ENCODE data around the gene GPR39.

GPR39 gene

DNA sequence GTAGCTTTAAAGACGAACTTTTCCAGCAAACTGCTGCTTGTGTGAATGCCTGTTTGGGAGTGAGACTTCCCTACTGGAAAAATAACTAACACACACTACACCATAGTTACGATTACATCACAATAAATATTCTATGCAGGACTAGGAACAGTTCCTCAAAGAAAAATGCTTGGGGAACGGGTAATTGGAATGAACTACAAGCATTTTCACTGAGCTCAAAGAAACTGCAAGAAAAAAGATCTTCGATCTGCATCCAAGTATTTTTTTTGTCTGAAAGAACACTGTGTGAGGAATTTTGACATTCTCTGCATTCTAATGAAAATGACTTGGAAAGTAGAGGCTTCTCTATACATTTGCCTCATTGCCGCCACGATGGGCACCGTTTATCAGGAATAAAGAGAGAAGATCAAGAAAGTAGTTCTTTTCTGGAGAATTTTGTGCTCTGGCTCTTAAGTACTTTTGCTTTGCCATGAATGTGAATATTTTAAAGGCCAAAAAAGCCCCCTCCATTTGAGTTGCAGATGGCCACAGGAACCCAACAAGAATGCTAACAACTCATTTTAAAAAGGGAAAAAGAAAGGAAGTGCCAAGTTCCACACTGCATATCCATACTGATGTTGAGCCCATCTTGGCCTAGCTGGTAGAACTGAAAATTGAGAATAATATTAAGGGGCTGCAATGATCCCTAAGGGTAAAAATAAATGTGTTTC, 239.8 kb downstream of the GPR39 start:
- ATAC-seq (ENCODE audit: low read depth), result no peak
- Histone ChIP-seq H3K27me3 (ENCODE audit: insufficient read depth, poor library complexity, severe bottlenecking) (no peaks in the 10 kb centered on the region), H3K36me3 (ENCODE audit: low read depth) (no peaks in the 10 kb centered on the region), H3K27ac (ENCODE audit: poor library complexity, severe bottlenecking) (no peak overlapping the region), H3K4me1 (ENCODE audit: insufficient read depth, poor library complexity, severe bottlenecking) (no peaks in the 10 kb centered on the region), H3K9me3 (ENCODE audit: severe bottlenecking) (no peaks in the 10 kb centered on the region), H3K4me3 (ENCODE audit: severe bottlenecking) (no peak overlapping the region)
- DNase-seq (ENCODE audit: low spot score), result no peak
- TF ChIP-seq, protein P1, sequence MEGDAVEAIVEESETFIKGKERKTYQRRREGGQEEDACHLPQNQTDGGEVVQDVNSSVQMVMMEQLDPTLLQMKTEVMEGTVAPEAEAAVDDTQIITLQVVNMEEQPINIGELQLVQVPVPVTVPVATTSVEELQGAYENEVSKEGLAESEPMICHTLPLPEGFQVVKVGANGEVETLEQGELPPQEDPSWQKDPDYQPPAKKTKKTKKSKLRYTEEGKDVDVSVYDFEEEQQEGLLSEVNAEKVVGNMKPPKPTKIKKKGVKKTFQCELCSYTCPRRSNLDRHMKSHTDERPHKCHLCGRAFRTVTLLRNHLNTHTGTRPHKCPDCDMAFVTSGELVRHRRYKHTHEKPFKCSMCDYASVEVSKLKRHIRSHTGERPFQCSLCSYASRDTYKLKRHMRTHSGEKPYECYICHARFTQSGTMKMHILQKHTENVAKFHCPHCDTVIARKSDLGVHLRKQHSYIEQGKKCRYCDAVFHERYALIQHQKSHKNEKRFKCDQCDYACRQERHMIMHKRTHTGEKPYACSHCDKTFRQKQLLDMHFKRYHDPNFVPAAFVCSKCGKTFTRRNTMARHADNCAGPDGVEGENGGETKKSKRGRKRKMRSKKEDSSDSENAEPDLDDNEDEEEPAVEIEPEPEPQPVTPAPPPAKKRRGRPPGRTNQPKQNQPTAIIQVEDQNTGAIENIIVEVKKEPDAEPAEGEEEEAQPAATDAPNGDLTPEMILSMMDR (IDR thresholded peaks at IDR 0.05; ENCODE audit: poor library complexity, severe bottlenecking), result no peak

DNA sequence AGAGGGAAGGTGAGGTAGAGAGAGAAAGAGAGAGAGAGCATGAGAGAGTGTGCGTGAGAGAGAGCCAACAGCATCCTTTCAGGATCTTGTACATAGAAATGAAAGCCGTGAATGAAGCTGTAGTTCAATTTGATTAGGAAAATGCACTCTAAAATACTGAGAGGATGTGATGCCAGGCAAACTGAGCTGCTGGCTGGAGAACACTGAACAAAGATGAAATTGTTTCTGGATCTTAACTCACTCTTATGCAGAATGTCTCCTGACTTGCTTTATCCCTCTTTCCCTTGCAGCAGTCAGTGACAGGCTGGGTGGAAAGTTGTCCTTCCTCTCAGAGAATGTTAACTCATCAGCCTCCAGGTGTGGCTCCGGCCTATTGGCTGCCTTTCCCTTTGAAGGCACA, 242.7 kb downstream of the GPR39 start:
- Histone ChIP-seq H3K36me3 (ENCODE audit: low read depth) (no peaks in the 10 kb centered on the region), H3K4me1 (ENCODE audit: insufficient read depth, poor library complexity, severe bottlenecking) (no peaks in the 10 kb centered on the region), H3K27me3 (ENCODE audit: insufficient read depth, poor library complexity, severe bottlenecking) (no peaks in the 10 kb centered on the region), H3K4me3 (ENCODE audit: severe bottlenecking) (no peak overlapping the region), H3K27ac (ENCODE audit: poor library complexity, severe bottlenecking) (no peak overlapping the region), H3K9me3 (ENCODE audit: severe bottlenecking) (no peaks in the 10 kb centered on the region)
- no peak for ATAC-seq (ENCODE audit: low read depth)
- DNase-seq (ENCODE audit: low spot score), result no peak
- TF ChIP-seq, protein P1 (IDR thresholded peaks at IDR 0.05; ENCODE audit: poor library complexity, severe bottlenecking), result no peak

DNA sequence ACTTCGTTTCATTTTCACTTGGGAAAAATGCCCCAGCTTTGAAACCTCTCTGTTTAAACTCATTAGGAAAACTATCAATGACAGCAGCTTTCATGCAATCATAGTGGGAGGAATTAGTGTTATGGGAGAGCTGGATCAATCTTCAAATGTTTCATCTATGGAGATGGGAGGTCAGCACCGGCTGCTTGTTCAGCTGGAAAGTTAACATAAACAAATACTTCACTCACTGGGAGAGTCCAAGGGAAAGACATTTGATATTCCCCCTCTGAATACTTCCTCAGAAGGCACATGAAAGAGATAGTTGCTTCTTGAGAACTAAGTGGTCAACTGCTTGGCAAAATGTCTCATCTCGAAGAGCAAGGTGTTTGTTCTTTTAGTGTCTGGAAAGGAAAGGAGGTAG, 246.1 kb downstream of the GPR39 start:
- Histone ChIP-seq H3K27ac (ENCODE audit: poor library complexity, severe bottlenecking) (no peak overlapping the region), H3K27me3 (ENCODE audit: insufficient read depth, poor library complexity, severe bottlenecking) (peaks cover 17% of the 10 kb centered on the region), H3K9me3 (ENCODE audit: severe bottlenecking) (no peaks in the 10 kb centered on the region), H3K36me3 (ENCODE audit: low read depth) (no peaks in the 10 kb centered on the region), H3K4me3 (ENCODE audit: severe bottlenecking) (no peak overlapping the region), H3K4me1 (ENCODE audit: insufficient read depth, poor library complexity, severe bottlenecking) (no peaks in the 10 kb centered on the region)
- DNase-seq (ENCODE audit: low spot score), result no peak
- TF ChIP-seq, protein P1 (IDR thresholded peaks at IDR 0.05; ENCODE audit: poor library complexity, severe bottlenecking), result no peak
- ATAC-seq (ENCODE audit: low read depth), result no peak

DNA sequence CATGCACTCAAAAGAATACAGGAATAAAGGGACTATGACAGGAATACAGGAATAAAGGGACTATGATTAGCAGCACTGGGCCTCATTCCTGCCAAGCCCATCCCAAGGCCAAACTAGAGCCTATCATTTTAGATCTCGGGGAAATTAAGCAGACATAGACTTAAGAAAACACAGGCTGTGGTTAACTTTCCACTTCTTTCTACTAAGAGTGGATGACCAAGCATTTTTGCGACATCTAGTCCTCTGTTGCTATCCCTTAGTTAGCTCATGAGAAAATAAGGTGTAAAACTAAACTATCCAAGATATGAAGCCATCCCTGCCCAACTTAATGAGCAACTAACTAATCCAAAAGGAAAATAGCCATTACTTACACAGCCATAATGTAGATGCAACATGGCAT, 247.5 kb downstream of the GPR39 start:
- H3K9me3 ChIP-seq (ENCODE audit: severe bottlenecking), result no peaks in the 10 kb centered on the region
- H3K36me3 ChIP-seq (ENCODE audit: low read depth), result no peaks in the 10 kb centered on the region
- H3K4me1 ChIP-seq (ENCODE audit: insufficient read depth, poor library complexity, severe bottlenecking), result no peaks in the 10 kb centered on the region
- TF ChIP-seq, protein P1 (IDR thresholded peaks at IDR 0.05; ENCODE audit: poor library complexity, severe bottlenecking), result no peak
- DNase-seq (ENCODE audit: low spot score) (no peak), ATAC-seq (ENCODE audit: low read depth) (no peak)
- no peak overlapping the region for H3K27ac ChIP-seq (ENCODE audit: poor library complexity, severe bottlenecking)
- no peak overlapping the region for H3K4me3 ChIP-seq (ENCODE audit: severe bottlenecking)
- peaks cover 30% of the 10 kb centered on the region for H3K27me3 ChIP-seq (ENCODE audit: insufficient read depth, poor library complexity, severe bottlenecking)

DNA sequence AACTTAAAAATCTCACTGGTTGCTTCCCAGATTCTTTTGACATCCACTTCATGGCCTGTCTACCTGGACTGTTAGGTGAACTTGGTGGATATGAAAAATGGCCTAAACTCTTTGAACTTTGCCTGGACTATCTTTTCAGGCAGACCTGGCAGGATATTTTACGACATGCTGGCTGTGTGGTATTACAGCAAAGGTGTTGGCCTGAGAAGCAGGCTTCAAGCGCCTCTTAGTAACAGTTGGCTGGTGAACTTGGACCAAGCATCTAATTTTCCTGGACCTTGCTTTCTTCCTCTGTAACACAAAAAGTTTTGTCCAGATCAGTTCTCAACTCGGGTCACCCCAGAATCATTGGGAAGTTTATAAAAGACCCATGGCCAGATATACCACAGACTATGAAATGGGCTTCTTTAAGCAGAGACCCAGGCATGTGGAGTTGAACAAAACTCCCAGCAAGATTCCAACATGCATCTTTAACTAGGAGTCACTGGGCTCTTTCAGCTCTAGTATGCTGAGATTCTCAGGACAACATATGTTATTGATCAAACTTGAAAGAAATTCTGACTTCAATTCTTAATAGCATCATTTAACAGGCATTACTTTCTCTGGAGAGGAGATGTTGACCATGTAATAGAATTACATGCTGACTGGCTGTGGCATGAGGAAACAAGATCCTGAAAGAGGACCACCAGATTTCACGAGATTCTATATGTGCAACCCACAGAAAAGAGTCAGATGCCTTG, 249.0 kb downstream of the GPR39 start:
- Histone ChIP-seq H3K4me3 (ENCODE audit: severe bottlenecking) (no peak overlapping the region), H3K4me1 (ENCODE audit: insufficient read depth, poor library complexity, severe bottlenecking) (no peaks in the 10 kb centered on the region), H3K27ac (ENCODE audit: poor library complexity, severe bottlenecking) (no peak overlapping the region), H3K36me3 (ENCODE audit: low read depth) (no peaks in the 10 kb centered on the region), H3K27me3 (ENCODE audit: insufficient read depth, poor library complexity, severe bottlenecking) (peaks cover 45% of the 10 kb centered on the region), H3K9me3 (ENCODE audit: severe bottlenecking) (no peaks in the 10 kb centered on the region)
- DNase-seq (ENCODE audit: low spot score) (no peak), ATAC-seq (ENCODE audit: low read depth) (no peak)
- TF ChIP-seq, protein P1 (IDR thresholded peaks at IDR 0.05; ENCODE audit: poor library complexity, severe bottlenecking), result no peak
